Trophoblast cell (in vitro differentiated cells and primary cell): ENCODE data around the gene HAND2.

Experiments
- DNase-seq, 2 donors: peaks; one replicate each; pipeline ENCODE4 v3.0.0-alpha.2; 2016
- H2AFZ ChIP-seq: 2 replicates; pipeline ENCODE4 v1.6.1; 2013; ENCODE audit warnings: low read length, moderate library complexity, mild to moderate bottlenecking; ENCODE audit not compliant: insufficient read depth, poor library complexity
- H2AK5ac ChIP-seq: 2 replicates; pipeline ENCODE4 v1.6.1; 2013; ENCODE audit warnings: mild to moderate bottlenecking, low read length
- H2BK120ac ChIP-seq: 2 replicates; pipeline ENCODE4 v1.6.1; 2013; ENCODE audit warnings: low read length, mild to moderate bottlenecking, moderate library complexity; ENCODE audit not compliant: insufficient read depth, poor library complexity
- H2BK12ac ChIP-seq: 2 replicates; pipeline ENCODE4 v1.6.1; 2013; ENCODE audit warnings: mild to moderate bottlenecking, low read length, moderate library complexity
- H2BK5ac ChIP-seq: 2 replicates; pipeline ENCODE4 v1.6.1; 2013; ENCODE audit warnings: low read length, low read depth, moderate library complexity, mild to moderate bottlenecking; ENCODE audit not compliant: poor library complexity
- H3K14ac ChIP-seq: 2 replicates; pipeline ENCODE4 v1.6.1; 2013; ENCODE audit warnings: mild to moderate bottlenecking, low read length
- H3K18ac ChIP-seq: 2 replicates; pipeline ENCODE4 v1.6.1; 2013; ENCODE audit warnings: mild to moderate bottlenecking, low read length
- H3K23ac ChIP-seq: 2 replicates; pipeline ENCODE4 v1.6.1; 2013; ENCODE audit warnings: low read length
- H3K27ac ChIP-seq: 2 replicates; pipeline ENCODE4 v1.5.1; 2013; ENCODE audit warnings: low read depth, mild to moderate bottlenecking, inconsistent platforms, low read length, moderate library complexity
- H3K27me3 ChIP-seq: 2 replicates; pipeline ENCODE4 v1.6.1; 2013; ENCODE audit warnings: inconsistent platforms, mild to moderate bottlenecking, low read length, moderate library complexity; ENCODE audit not compliant: insufficient read depth
- H3K36me3 ChIP-seq, 2 experiments: 1 replicate in 1 of 2; 2 replicates in 1 of 2; pipeline ENCODE4 v1.6.1; 2013; ENCODE audit warnings: low read length in 2 of 2, mild to moderate bottlenecking in 2 of 2, moderate library complexity in 1 of 2; ENCODE audit not compliant: insufficient read depth in 2 of 2, control insufficient read depth in 1 of 2
- H3K4ac ChIP-seq: 2 replicates; pipeline ENCODE4 v1.6.1; 2013; ENCODE audit warnings: low read depth, mild to moderate bottlenecking, low read length, moderate library complexity
- H3K4me1 ChIP-seq, 2 experiments: 1 replicate in 1 of 2; 2 replicates in 1 of 2; pipeline ENCODE4 v1.6.1; 2013; ENCODE audit warnings: low read length in 2 of 2, mild to moderate bottlenecking in 2 of 2, moderate library complexity in 1 of 2; ENCODE audit not compliant: insufficient read depth in 2 of 2, control insufficient read depth in 1 of 2
- H3K4me2 ChIP-seq: 2 replicates; pipeline ENCODE4 v1.6.1; 2013; ENCODE audit warnings: inconsistent platforms, mild to moderate bottlenecking, low read length, moderate library complexity
- H3K4me3 ChIP-seq: 2 replicates; pipeline ENCODE4 v1.5.1; 2013; ENCODE audit warnings: mild to moderate bottlenecking, low read depth, low read length, inconsistent platforms
- H3K79me1 ChIP-seq: one replicate; pipeline ENCODE4 v1.6.1; 2013; ENCODE audit warnings: low read length
- H3K79me2 ChIP-seq: 2 replicates; pipeline ENCODE4 v1.6.1; 2013; ENCODE audit warnings: low read length, mild to moderate bottlenecking; ENCODE audit not compliant: control insufficient read depth, insufficient read depth, poor library complexity
- H3K9ac ChIP-seq: 2 replicates; pipeline ENCODE4 v1.6.1; 2013; ENCODE audit warnings: mild to moderate bottlenecking, low read length
- H3K9me3 ChIP-seq: 2 replicates; pipeline ENCODE4 v1.6.1; 2013; ENCODE audit warnings: low read depth, mild to moderate bottlenecking, control low read depth, inconsistent platforms, low read length; ENCODE audit not compliant: insufficient read depth
- H4K12ac ChIP-seq: 2 replicates; pipeline ENCODE4 v1.6.1; 2013; ENCODE audit warnings: low read depth, mild to moderate bottlenecking, low read length, moderate library complexity
- H4K8ac ChIP-seq: 2 replicates; pipeline ENCODE4 v1.6.1; 2013; ENCODE audit warnings: low read depth, mild to moderate bottlenecking, low read length, moderate library complexity
- H4K91ac ChIP-seq: one replicate; pipeline ENCODE4 v1.6.1; 2013; ENCODE audit warnings: low read depth, mild to moderate bottlenecking, low read length, moderate library complexity
- WGBS: extraction: QIAGEN DNeasy Blood & Tissue Kit; methylation state at CpG from one replicate; pipeline ENCODE4 v1.1.7; 2013; ENCODE audit warnings: missing lambda C conversion rate; ENCODE audit not compliant: insufficient read length, insufficient coverage; ENCODE audit errors: extremely low coverage; 5-methylcytosine and 5-hydroxymethylcytosine counted together

HAND2 gene

DNA sequence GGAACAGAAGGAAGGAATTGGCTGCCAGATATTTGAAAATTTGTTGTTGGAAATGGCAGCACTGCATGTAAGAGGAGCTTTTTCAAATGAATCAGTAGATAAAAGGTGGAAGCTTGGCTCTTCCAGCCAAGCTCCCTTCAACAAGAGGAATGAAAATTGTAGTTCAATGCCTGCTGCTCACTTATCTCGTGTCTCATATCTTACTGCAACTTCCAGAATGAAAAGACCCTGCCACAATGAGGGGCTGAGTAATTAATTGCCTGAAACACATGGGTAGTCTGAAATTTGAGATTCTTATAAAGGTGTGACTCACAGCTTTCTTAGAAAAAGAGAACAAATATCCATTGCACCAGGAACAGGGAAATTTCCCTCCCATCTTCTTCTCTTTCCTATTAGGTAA is 53.0 kb downstream of the HAND2 start:
- Histone ChIP-seq H2AK5ac (no peak overlapping the region), H2BK120ac (no peak overlapping the region)
- no CpG with 5 or more reads among the region's 1 CpG for WGBS

More for the DNA sequence above, 53.0 kb downstream of the HAND2 start:
- H2AFZ ChIP-seq = no peak overlapping the region
- no peak overlapping the region for H2BK5ac ChIP-seq
- no peak overlapping the region for H3K4ac ChIP-seq
- no peak for DNase-seq
- H3K79me1 ChIP-seq = no peaks in the 10 kb centered on the region
- H3K23ac ChIP-seq = no peak overlapping the region
- no peak overlapping the region for H3K14ac ChIP-seq
- H2BK12ac ChIP-seq = no peak overlapping the region
- no peaks in the 10 kb centered on the region for H3K27me3 ChIP-seq
- H3K9me3 ChIP-seq = no peaks in the 10 kb centered on the region
- H3K36me3 ChIP-seq = no peaks in the 10 kb centered on the region
- no peak overlapping the region for H4K12ac ChIP-seq
- H3K9ac ChIP-seq = no peak overlapping the region
- H3K18ac ChIP-seq = no peak overlapping the region
- no peak overlapping the region for H3K4me3 ChIP-seq
- H4K8ac ChIP-seq = no peak overlapping the region
- no peak overlapping the region for H4K91ac ChIP-seq
- no peaks in the 10 kb centered on the region for H3K79me2 ChIP-seq
- H3K4me1 ChIP-seq = no peaks in the 10 kb centered on the region
- no peak overlapping the region for H3K4me2 ChIP-seq
- no peak overlapping the region for H3K27ac ChIP-seq
